Hematopoietic multipotent progenitor cell treated with erythropoietin and hydrocortisone succinate and interleukin-3 and kit ligand, for 17 days (in vitro differentiated cells): Measurements from ENCODE around the gene GAS2L1.
"Not testable (repeated sequence)": the region's sequence is repeated elsewhere in the genome, so short reads cannot be mapped to it uniquely, and the experiment has no call there.

Experiments
- DNase-seq: peaks from one replicate; pipeline ENCODE4 v3.0.0-alpha.2; 2015; ENCODE audit warnings: low spot score

GAS2L1 gene

DNA sequence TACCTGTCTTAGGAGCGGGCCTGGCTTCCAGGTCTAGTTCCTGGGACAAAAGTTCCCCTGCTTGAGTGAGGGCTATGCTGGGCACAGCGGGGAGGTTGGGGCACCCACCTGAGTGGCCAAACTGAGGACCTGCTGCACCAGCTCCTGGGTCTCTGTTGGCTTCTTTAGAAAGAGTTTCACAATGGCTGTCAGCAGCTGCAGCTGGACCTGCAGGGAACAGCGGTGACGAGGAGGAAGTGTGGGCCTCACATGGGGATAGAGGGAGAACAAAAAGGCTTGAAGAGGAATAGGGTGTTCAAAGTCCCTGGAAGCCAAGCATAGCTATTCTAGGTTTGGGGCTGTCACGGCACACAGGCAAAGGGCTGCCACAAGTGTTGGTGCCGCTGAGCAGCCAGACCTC is 35.7 kb downstream of the GAS2L1 start:
- no peak for DNase-seq

DNA sequence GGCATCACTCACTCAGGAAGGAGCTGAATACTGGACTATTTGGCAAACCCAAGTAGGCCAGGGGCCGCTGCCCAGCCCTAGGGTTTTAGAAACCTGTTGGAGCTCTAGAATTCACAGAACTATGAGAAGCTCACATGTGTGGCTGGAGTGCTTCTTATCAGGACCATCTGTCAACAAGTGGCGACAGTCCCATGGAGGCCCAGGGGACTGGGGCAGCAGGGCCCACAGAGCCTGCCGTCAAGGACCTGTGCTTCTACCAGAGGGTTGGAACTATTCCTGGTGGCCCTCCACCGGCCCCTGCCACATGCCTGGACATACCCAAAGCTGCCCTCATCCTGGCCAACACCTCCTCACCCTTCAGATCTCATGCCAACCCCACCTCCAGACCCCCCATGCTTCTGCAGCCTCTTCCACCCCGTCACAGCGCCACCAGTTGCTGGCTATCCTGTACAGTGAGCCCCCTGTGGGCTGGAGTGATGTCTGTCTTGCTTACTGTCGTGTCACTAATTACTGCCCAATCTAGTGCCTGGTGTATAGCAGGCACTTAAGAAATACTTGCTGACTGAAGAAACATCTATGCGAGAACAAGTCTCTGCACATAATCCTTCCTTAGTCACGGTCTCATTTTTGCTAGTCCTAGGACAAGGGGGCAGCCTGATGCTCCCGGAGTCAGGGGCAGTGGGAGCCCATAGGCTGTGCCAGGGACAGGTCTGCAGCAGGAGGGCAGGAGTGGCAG is 36.3 kb downstream of the GAS2L1 start:
- no peak for DNase-seq

DNA sequence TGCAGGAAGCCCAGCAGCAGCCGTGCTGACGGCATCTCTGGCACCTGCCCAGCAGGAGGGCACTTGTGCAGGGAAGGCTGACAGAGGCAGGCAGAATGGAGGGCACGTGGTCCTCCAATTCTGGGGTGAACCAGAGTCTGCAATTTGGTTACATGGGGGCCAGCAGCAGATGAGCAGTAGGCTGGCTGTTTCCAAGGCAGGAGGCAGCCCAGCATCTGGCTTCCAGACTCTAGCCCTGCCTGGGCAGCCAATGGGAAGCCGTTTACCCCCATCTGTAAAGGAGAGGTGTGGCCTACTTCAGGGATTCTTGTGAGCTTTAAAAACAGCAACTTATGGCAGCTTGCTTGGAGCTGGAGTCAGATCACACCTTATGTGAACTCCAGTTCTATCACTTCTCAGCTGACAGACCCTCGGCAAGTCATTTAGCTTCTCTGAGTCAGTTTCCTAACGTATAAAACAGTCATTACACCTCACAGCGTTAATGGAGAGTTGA is 36.9 kb downstream of the GAS2L1 start:
- DNase-seq: no peak

DNA sequence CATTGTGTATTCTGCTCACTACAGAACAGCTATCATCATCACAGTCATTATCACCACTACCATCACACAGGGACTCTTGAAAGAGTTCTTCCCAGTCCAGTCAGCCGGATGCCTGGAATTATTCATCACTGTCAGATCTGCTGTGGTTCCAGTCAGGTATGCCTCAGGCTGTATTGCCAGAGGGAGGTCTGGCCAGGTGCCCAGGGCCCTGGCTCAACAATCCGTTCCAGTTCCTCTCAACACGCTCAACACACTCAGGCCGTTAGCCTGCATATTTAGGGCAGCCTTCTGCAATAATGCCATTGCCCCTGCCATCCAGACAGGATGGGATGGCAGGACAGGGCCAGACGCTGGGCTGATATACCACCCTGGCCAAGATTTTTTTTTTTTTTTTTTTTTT is 37.7 kb downstream of the GAS2L1 start:
- DNase-seq: no peak

DNA sequence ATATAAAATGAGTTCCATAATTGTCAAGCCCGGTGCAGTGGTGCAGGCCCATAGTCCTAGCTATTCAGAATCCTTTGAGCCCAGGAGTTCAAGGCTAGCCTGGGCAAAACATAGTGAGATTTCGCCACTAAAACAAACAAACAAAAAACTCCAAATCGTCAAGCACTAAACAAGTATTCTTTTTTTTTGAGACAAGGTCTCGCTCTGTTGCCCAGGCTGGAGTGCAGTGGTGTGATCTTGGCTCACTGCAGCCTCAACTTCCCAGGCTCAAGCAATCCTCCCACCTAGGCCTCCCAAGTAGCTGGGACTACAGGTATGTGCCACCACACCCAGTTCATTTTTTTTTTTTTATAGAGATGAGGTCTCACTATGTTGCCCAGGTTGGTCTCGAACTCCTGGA is 38.4 kb downstream of the GAS2L1 start:
- not testable (repeated sequence) for DNase-seq

DNA sequence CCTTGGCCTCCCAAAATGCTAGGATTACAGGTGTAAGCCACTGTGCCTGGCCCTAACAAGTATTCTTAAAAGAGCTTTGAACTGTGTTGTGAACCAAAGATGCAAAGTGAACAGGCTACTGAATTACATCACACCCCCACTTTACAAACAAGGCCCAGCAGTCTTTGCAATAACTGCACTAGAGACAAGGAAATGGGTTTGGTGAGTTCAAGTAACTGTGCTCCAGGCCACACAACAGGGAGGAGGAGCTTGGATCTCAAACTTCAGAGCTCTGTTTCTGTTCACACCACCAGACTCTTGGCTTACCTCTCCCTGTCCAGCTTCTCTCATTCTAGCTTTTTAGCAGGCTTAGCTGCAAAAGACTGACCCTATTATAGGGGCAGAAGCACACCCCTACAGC is 39.5 kb downstream of the GAS2L1 start:
- DNase-seq: no peak

DNA sequence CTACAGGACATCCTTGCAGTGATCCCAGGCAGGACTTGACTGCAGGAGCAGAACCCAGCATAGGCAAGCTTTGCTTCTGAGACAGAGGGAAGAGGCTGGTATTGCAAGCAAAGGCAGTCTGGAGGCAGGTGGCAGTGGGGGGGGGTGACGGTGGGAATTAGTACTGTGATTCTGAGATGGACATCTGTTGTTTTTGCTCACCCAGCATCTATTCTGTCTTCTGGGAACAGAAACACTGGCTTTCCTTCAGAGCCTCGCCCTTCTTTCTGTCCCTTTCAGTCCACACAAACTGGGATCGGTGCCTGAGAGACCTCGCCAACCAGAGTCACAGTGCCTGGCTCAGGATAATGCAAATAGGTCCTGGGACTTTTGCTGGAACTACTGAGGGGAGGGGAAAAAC is 40.2 kb downstream of the GAS2L1 start:
- DNase-seq: no peak

DNA sequence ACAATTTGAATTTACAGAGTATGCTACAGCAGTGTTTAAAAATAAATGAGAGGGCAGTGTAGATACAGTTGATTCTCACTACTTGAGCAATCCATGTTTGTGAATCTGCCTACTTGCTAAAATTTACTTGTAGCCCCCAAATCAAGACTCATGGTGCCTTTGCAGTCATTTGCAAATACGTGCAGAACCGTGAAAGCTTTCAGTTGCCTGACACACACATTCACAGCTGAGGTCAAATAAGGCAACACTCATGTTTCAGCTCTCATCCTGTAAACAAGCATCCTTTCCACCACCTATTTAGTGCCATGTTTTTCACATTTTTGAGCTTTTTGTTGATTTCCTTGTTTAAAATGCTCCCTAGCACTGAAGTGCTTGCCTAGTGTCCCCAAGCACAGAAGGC is 41.6 kb downstream of the GAS2L1 start:
- no peak for DNase-seq

DNA sequence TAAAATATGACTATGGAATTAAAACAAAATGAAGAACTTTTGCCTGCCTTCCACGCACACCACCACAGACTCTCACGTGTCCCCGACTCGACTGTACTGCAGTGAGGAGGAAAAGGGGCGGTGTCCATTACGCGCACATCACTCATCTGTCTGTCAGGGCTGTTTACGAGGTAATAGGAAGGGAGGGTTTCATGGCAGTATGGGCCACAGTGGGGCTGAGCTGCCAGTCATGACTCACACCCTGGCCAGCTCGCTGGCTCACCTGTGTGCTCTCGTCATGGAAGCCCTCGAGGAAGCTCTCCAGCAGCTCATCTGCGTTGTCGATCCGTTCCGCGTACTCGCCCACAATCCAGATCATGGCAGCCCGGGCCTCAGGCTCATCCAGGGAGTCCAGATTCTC is 42.5 kb downstream of the GAS2L1 start:
- no peak for DNase-seq

DNA sequence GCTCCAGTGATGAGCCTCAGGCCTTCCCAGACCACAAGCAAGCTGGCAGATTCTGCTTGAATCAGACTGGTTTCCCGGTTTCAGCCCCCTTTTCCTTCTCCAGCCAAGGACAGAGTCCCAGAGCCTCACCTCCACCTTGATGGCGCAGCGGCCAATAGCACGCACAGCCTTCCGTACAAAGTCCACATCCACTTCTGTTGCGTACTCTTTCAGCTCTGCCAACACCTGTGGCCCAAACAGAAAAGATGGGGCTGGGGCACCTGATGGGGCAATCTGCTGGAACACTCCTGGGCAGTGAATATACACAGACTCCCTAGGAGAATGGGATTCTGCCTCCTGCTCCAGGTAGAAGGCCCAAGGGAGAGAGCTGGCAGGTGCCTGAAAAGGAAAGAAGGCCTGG is 44.6 kb downstream of the GAS2L1 start:
- DNase-seq: no peak

DNA sequence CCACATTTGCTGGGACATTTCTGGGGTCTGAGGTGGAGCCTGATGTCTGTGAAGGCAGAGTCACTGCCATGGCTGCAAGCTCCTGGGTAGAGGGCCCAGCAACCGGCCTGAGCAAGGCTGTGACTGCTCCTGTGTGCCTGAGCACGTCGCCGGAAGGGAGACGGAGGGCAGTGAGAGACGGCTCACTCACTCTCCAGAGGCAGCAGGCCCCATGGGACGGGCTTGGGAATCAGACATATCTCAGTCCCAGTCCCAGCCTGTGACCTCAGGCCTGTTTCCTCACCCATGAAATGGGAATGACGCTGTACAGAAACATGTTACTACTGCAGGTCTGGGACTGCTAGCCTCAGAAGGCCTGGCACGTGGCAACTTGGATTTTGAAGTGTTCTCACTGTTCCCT is 45.4 kb downstream of the GAS2L1 start:
- no peak for DNase-seq

DNA sequence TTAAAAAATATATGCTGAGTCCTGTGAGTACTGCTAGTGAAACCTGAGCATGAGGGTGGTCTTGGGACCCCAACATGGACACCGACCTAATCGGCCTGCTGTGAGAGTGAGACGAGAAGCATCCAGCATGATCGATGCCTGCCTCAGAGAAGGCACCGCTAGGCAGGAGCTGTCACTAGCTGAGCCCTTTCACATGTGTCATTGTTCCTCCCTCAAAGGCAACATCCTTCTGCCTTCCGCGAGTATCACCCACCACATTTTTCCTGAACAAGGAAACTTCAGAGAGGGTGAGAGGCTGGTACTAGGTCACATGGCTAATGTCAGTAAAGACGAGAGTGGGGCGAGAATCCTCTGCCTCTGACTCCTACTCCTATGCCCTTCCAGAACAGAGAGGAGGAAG is 46.3 kb downstream of the GAS2L1 start:
- no peak for DNase-seq

DNA sequence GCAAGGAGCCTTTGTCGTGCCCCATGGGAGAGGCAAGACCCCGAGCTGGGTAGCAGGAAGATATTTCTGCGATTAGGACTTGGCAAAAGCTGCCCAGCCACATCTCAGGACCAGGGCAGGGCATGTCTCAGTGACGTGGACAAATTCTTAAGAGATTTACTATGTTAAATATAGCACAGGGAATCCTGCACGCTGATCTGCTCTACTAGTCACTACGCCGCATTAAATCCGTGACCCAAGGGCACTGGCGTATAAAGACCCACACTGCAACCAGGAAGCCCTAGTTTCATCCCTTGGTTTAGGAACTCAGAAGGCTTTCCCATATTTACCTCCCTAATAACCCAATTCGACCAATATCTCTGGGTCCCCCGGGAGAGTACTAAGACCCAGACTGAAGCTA is 46.8 kb downstream of the GAS2L1 start:
- no peak for DNase-seq

DNA sequence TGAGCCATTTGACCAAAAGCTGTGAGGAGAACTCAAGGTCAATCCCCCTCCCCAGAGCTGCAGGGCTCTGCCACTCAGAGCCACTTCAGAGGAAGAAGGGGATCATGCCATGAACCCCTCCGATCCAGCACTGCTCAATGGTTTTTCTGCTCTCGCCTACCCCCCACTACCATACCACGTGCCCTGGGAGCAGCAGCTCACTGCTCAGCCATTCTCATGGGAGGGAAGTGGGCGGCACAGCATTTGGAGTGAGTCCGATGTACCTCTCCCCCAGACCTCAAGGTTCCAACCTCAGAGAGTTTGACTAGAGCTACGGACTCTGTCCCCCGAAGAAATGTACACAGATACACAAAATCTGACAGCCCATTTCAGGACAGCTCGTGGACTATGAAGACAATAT is 47.4 kb downstream of the GAS2L1 start:
- no peak for DNase-seq

DNA sequence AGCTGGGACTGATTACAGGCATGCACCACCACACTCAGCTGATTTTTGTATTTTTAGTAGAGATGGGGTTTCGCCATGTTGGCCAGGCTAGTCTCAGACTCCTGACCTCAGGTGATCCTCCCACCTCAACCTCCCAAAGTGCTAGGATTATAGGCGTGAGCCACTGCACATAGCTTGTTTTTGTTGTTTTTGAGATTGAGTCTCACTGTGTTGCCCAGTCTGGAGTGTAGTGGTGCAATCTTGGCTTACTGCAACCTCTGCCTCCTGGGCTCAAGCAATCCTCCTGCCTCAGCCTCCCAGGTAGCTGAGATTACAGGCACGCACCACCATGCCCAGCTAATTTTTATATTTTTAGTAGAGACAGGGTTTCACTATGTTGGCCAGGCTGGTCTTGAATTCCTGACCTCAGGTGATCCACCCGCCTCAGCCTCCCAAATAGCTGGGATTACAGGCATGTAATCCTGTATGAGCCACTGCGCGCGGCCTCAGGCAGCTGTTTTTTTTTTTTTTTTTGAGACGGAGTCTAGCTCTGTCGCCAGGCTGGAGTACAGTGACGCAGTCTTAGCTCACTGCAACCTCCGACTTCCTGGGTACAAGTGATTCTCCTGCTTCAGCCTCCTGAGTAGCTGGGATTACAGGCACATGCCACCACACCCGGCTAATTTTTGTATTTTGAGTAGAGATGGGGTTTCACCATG is 50.9 kb downstream of the GAS2L1 start:
- not testable (repeated sequence) for DNase-seq

DNA sequence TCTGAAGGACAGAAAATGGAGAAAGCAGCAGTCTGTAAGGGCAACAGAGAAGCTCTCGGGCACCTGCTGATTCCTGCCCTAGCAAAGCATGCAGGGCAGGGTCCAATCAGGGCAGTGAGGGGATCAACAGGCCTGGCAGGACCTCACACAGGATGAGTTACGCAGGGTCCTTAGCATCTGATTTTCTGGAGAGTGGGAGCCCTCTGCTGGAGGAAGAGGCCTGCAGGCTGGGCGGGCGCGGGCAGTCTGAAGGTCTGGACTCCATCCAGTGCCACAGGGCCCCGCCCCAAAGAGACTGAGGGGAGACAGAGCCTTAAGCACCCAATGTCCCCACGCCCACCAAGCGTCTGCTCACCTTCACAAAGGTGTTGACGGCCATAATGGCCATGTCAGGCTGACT is 53.0 kb downstream of the GAS2L1 start:
- peak; percentile 45 for DNase-seq
